Fibroblast of lung (primary cell): ENCODE data around the gene SMC5. TPM values are rescaled to one million over a fixed set of nuclear protein-coding genes. Genes with fewer than 3 reads are reported as not detected.

Source experiments
- DNase-seq, 2 donors: peaks; one replicate each; pipeline versions ENCODE4 v3.0.0 to v3.0.0-alpha.2; 2010; ENCODE audit warnings: low read depth in 2 of 2
- H2AFZ ChIP-seq: 2 replicates; pipeline ENCODE4 v1.5.1; 2012; ENCODE audit warnings: low read length, control low read depth, inconsistent platforms
- H3K27ac ChIP-seq: 2 replicates; pipeline ENCODE4 v1.5.1; 2011; ENCODE audit warnings: low read length, control low read depth; ENCODE audit not compliant: insufficient read depth
- H3K27me3 ChIP-seq: 2 replicates; pipeline ENCODE4 v1.5.1; 2011; ENCODE audit warnings: mild to moderate bottlenecking, low read length; ENCODE audit not compliant: control insufficient read depth, insufficient read depth
- H3K36me3 ChIP-seq: 2 replicates; pipeline ENCODE4 v1.5.1; 2011; ENCODE audit warnings: low read length; ENCODE audit not compliant: control insufficient read depth, insufficient read depth
- H3K4me1 ChIP-seq: 2 replicates; pipeline ENCODE4 v1.5.1; 2011; ENCODE audit warnings: low read length; ENCODE audit not compliant: control insufficient read depth, insufficient read depth; ENCODE audit errors: extremely low read depth
- H3K4me2 ChIP-seq: 2 replicates; pipeline ENCODE4 v1.5.1; 2011; ENCODE audit warnings: low read length, control low read depth; ENCODE audit not compliant: insufficient read depth; ENCODE audit errors: extremely low read depth
- H3K4me3 ChIP-seq, 4 experiments: fragments of 200-600 bp in 1 of 4; sonication (generic) in 1 of 4; replicated peaks in 1 of 4; 2 replicates each; pipeline ENCODE4 v1.5.1; 2011 to 2016; ENCODE audit warnings: low read length in 4 of 4, low read depth in 3 of 4, mild to moderate bottlenecking in 3 of 4, control low read depth in 2 of 4, inconsistent platforms in 1 of 4, mixed read lengths in 1 of 4; ENCODE audit not compliant: insufficient read depth in 1 of 4; ENCODE audit errors: control extremely low read depth in 1 of 4
- H3K79me2 ChIP-seq: 2 replicates; pipeline ENCODE4 v1.5.1; 2012; ENCODE audit warnings: mild to moderate bottlenecking, low read length, inconsistent platforms; ENCODE audit not compliant: control insufficient read depth, insufficient read depth
- H3K9ac ChIP-seq: 2 replicates; pipeline ENCODE4 v1.5.1; 2011; ENCODE audit warnings: mild to moderate bottlenecking, low read length, control low read depth; ENCODE audit not compliant: insufficient read depth
- H3K9me3 ChIP-seq: 2 replicates; pipeline ENCODE4 v1.5.1; 2012; ENCODE audit warnings: low read depth, low read length; ENCODE audit not compliant: control insufficient read depth, insufficient read depth
- H4K20me1 ChIP-seq: 2 replicates; pipeline ENCODE4 v1.5.1; 2011; ENCODE audit warnings: low read length; ENCODE audit not compliant: control insufficient read depth, insufficient read depth; ENCODE audit errors: extremely low read depth
- CTCF ChIP-seq, 2 donors: IDR thresholded peaks in 1 of 2; conservative IDR thresholded peaks in 1 of 2; 1 replicate in 1 of 2; 2 replicates in 1 of 2; pipeline ENCODE4 v1.5.1; 2011 to 2012; ENCODE audit warnings: low read length in 2 of 2, control low read depth in 1 of 2, inconsistent platforms in 1 of 2, low read depth in 1 of 2, mild to moderate bottlenecking in 1 of 2
- EZH2 ChIP-seq: IDR thresholded peaks from 2 replicates; pipeline ENCODE4 v1.5.1; 2012; ENCODE audit warnings: low read length, control low read depth, mild to moderate bottlenecking; ENCODE audit errors: missing control alignments
- polyA minus RNA-seq: library from RNA; depleted of rRNA, polyadenylated mRNA; stranded (reverse); fragments of >200 nt; gene quantifications from 2 replicates; pipeline ENCODE4 v1.2.3, GENCODE V29; 2011; ENCODE audit warnings: low replicate concordance
- polyA plus RNA-seq, 2 donors: library from polyadenylated mRNA; depleted of rRNA in 1 of 2; stranded (reverse) in 1 of 2; unstranded in 1 of 2; fragments of >200 nt; gene quantifications; 2 replicates each; pipeline ENCODE4 v1.2.1, GENCODE V29; 2011 to 2012; ENCODE audit warnings: missing spikeins in 1 of 2
- total RNA-seq: library from RNA; depleted of rRNA; stranded (reverse); fragments of >200 nt; gene quantifications from 2 replicates; pipeline ENCODE4 v1.2.1, GENCODE V29; 2014

Gene SMC5
- 29.2 and 45.7 TPM in 2 replicates for total RNA-seq
- 15.5 and 21.6 TPM in 2 replicates for polyA plus RNA-seq
- polyA plus RNA-seq (2012) = 9.8 and 16.2 TPM in 2 replicates
- 1.8 and 2.9 TPM in 2 replicates for polyA minus RNA-seq

DNA sequence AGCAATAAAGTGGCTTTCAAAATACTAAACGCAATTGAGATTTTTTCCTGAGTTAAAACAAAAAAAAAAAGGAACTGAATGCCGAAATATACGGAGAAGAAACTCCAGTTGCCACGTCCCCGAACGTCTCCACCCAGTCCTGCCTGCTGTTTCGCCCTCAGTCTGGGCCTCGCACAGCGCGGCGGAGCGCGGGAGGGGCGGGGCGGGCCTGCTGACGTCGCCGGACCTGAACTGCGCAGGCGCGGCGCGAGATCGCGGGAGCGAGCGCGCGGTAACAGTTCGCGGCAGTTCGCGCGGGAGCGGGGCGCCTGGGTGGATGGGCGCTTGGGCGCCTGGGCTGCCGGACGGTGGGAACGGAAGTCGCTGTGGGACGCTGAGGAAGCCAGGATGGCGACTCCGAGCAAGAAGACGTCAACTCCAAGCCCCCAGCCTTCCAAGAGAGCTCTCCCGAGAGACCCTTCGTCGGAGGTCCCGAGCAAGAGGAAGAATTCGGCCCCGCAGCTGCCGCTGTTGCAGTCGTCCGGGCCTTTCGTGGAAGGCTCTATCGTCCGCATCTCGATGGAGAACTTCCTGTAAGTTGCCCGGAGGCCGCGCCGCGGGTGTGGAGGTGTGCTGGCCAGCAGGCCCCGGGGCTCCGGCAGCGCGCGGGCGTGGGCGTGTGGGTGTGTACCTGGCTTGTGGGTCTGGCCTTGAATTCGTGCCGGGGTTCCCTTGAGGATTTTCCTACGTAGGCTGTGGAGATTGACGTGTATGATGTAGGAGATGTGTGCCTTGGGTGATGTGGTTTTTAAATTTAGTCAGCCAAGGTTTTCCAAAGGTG is at the start of gene SMC5:
Gene SMC5, plus strand, starts transcription at position 287 of the 820 bp plus-strand sequence. Its CDS starts 101 bp downstream, at position 388.
- Histone ChIP-seq H2AFZ (peak within 1 kb of the TSS; percentile 64), H3K9ac (peak within 1 kb of the TSS; percentile 98), H3K4me1 (peaks cover 12% of the 10 kb centered on the region), H3K79me2 (peaks cover 54% of the 10 kb centered on the region), H3K27me3 (no peaks in the 10 kb centered on the region), H3K36me3 (peaks cover 4% of the 10 kb centered on the region), H3K4me3 (peak within 1 kb of the TSS; percentile 78 to 94 (median 91)), H3K27ac (peak within 1 kb of the TSS; percentile 99), H3K4me2 (peak within 1 kb of the TSS; percentile 98), H3K9me3 (no peaks in the 10 kb centered on the region), H4K20me1 (no peaks in the 10 kb centered on the region)
- peak; percentile 90 to 93 for DNase-seq
- TF ChIP-seq EZH2 (no peak), CTCF (conservative IDR thresholded peaks at IDR 0.05 in 1 of 2, IDR thresholded peaks at IDR 0.05 in 1 of 2; ENCODE audit: low read depth in 1 of 2, low read length in 2 of 2) (no peak)

DNA sequence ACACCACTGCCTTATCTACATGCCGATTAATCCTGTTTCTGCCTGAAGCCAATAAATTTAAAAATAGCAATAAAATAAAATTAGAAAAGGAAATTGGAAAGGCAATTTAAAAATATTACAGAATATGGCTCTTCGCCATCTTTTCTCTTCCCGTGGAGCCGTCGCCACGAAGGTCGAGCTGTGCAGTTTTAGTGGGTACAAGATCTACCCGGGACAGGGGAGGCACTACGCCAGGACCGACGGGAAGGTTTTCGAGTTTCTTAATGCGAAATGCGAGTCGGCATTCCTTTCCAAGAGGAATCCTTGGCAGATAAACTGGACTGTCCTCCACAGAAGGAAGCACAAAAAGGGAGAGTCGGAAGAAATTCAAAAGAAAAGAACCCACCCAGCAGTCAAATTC is 41.7 kb upstream of the SMC5 start:
- no peaks in the 10 kb centered on the region for H3K9me3 ChIP-seq
- peaks cover 8% of the 10 kb centered on the region for H3K4me1 ChIP-seq
- TF ChIP-seq EZH2 = no peak
- no peak for TF ChIP-seq CTCF (conservative IDR thresholded peaks at IDR 0.05 in 1 of 2, IDR thresholded peaks at IDR 0.05 in 1 of 2; ENCODE audit: low read depth in 1 of 2, low read length in 2 of 2)
- no peak overlapping the region for H3K27ac ChIP-seq
- no peak overlapping the region for H3K4me3 ChIP-seq
- no peak overlapping the region for H2AFZ ChIP-seq
- H4K20me1 ChIP-seq = no peaks in the 10 kb centered on the region
- H3K4me2 ChIP-seq = no peak overlapping the region
- no peak overlapping the region for H3K9ac ChIP-seq
- H3K79me2 ChIP-seq = no peaks in the 10 kb centered on the region
- H3K36me3 ChIP-seq = no peaks in the 10 kb centered on the region
- DNase-seq = no peak
- H3K27me3 ChIP-seq = no peaks in the 10 kb centered on the region

DNA sequence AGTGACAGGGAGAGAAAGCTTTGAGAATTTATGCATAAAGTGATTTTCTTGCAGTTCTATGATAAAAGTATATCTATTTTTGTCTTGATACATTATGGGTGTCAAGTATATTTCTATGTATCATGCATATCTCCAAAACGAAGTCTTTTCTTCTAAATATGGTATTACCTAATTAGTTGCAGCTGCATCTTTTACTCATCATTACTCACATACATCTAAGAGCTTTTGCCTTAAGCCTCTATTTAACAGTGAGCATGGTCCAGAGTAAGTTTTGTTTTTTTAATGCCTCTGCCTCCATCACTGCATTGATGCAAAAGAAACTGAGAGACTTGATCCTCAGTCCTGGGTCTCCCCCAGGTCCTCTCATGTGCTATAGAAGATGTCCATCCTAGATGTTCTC is 40.0 kb upstream of the SMC5 start:
- Histone ChIP-seq H3K4me2 (no peak overlapping the region), H3K27ac (no peak overlapping the region), H3K9ac (no peak overlapping the region), H2AFZ (no peak overlapping the region), H3K9me3 (no peaks in the 10 kb centered on the region), H4K20me1 (no peaks in the 10 kb centered on the region), H3K4me3 (no peak overlapping the region), H3K27me3 (no peaks in the 10 kb centered on the region), H3K36me3 (no peaks in the 10 kb centered on the region), H3K79me2 (no peaks in the 10 kb centered on the region), H3K4me1 (peaks cover 8% of the 10 kb centered on the region)
- DNase-seq = peak; percentile 47 to 63
- TF ChIP-seq CTCF (conservative IDR thresholded peaks at IDR 0.05 in 1 of 2, IDR thresholded peaks at IDR 0.05 in 1 of 2; ENCODE audit: low read depth in 1 of 2, low read length in 2 of 2) (no peak), EZH2 (no peak)
